Muscle of leg (tissue), 11 donors: ENCODE data around the gene PDE2A. TPM values are rescaled to one million over a fixed set of nuclear protein-coding genes. Genes with fewer than 3 reads are reported as not detected.

Source experiments
- DNase-seq: peaks from one replicate; pipeline ENCODE4 v3.0.0; 2013
- H3K27ac ChIP-seq: one replicate; pipeline ENCODE4 v1.5.1; 2013; ENCODE audit warnings: mild to moderate bottlenecking, low read length, control low read depth
- H3K27me3 ChIP-seq: one replicate; pipeline ENCODE4 v1.6.1; 2013; ENCODE audit warnings: low read length; ENCODE audit not compliant: control insufficient read depth, insufficient read depth
- H3K36me3 ChIP-seq: one replicate; pipeline ENCODE4 v1.6.1; 2013; ENCODE audit warnings: low read length; ENCODE audit not compliant: control insufficient read depth, insufficient read depth
- H3K4me1 ChIP-seq: one replicate; pipeline ENCODE4 v1.6.1; 2013; ENCODE audit warnings: low read length; ENCODE audit not compliant: control insufficient read depth, insufficient read depth
- H3K4me3 ChIP-seq: one replicate; pipeline ENCODE4 v1.5.1; 2013; ENCODE audit warnings: low read length, control low read depth
- H3K9me3 ChIP-seq: replicated peaks from 2 replicates; pipeline ENCODE4 v1.6.1; 2013; ENCODE audit warnings: low read depth, low read length; ENCODE audit not compliant: control insufficient read depth
- WGBS: methylation state at CpG from one replicate; pipeline ENCODE4 v1.1.5; 2013; ENCODE audit warnings: missing lambda C conversion rate; ENCODE audit not compliant: insufficient coverage; 5-methylcytosine and 5-hydroxymethylcytosine counted together
- polyA plus RNA-seq, 8 donors: library from polyadenylated mRNA; unstranded; fragments of 120-200 nt; gene quantifications; one replicate each; pipeline versions ENCODE4 v1.2.1 to v1.2.3, GENCODE V29; 2013; ENCODE audit warnings: inconsistent platforms in 1 of 8, low replicate concordance in 1 of 8; ENCODE audit not compliant: insufficient read length in 8 of 8, insufficient read depth in 1 of 8
- total RNA-seq: library from RNA; stranded (reverse); fragments of 120-200 nt; gene quantifications from one replicate; pipeline ENCODE4 v1.2.4, GENCODE V29; 2013

Gene PDE2A
- total and polyA plus RNA-seq, 9 donors, result 10.7 to 18.2 (median 14.8) TPM

DNA sequence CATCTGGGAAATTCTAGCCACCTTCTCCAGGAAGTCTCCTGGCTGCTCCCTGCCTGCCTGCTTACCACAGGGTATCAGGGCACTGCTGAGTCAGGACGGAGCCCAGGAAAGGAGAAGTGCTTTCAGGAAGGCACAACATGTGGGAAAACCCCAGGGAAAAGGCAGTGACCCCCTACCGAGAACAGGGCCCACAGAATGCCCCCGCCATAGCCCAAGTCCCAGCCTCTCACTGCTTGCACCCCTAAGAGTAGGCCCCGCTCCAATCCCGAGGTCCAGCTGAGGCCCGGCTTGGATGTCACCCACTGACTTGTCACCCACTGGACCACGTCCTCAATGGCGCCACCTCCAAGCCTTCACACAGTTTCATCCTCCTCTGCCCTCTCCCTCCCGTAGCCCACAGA, 43.9 kb upstream of the PDE2A start:
- no peak overlapping the region for H3K27ac ChIP-seq
- WGBS, result 80% methylated on average over 9 of the region's 9 CpGs

DNA sequence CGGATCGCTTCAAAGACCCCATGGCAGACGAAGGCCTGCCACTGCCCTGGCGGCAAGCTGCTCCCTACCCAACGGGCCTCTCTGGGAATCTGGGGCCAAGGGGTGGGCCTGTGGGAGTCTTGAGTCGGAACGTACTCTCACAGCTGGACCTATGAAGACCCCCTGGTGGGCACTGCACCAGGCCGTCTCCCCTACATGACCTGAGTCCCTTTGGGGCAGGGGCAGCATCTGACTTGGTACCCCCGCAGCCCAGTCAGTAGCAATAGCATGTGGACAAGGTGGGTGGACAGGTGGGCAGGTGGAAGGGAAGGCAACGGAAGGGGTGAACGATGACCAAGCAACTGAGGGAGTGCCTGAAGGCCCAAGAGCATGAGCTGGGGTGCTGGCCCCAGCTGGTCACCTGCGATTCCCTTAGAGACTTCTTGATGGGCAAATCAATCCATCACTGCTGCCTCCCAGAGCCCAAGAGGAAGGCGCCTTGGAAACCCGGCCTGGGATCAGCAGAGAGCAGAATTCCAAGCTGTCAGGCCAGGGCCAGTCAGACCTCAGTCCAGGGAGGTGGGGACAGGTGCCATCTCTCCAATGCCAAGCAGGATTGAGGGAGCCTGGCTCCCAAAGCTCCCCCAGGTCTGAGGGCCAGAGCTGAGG, 42.7 kb upstream of the PDE2A start:
- DNase-seq, result no peak
- WGBS, result 71% methylated on average over 10 of the region's 14 CpGs
- Histone ChIP-seq H3K27ac (peak overlapping the region; percentile 74), H3K27me3 (no peaks in the 10 kb centered on the region), H3K9me3 (no peaks in the 10 kb centered on the region), H3K4me1 (peaks cover 76% of the 10 kb centered on the region), H3K36me3 (peaks cover 30% of the 10 kb centered on the region), H3K4me3 (no peak overlapping the region)

More for the DNA sequence above, 43.9 kb upstream of the PDE2A start:
- Histone ChIP-seq H3K4me3 (no peak overlapping the region), H3K27me3 (no peaks in the 10 kb centered on the region), H3K4me1 (peaks cover 73% of the 10 kb centered on the region), H3K36me3 (peaks cover 24% of the 10 kb centered on the region), H3K9me3 (no peaks in the 10 kb centered on the region)
- DNase-seq, result no peak

DNA sequence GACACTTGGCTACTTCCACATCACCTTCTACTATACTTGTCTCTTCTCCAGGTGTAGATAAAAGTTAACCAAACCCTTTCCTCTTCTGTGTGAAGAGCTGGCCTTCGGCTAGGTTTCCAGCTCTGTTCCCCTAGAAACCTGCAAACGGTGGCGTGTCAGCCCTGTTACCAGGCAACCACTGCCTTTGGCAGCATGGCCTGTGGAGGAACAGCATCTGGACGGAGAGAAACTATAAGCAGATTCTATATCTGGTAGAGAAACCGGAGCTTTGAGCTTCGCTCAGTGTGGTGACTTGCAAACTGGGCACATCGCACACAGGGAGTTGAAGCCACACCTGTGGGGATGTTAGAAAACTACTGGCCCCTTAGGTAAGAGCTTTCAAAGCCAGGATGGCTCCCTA, 42.1 kb upstream of the PDE2A start:
- peak overlapping the region; percentile 74 for H3K27ac ChIP-seq
- 21% methylated on average over 6 of the region's 7 CpGs for WGBS

DNA sequence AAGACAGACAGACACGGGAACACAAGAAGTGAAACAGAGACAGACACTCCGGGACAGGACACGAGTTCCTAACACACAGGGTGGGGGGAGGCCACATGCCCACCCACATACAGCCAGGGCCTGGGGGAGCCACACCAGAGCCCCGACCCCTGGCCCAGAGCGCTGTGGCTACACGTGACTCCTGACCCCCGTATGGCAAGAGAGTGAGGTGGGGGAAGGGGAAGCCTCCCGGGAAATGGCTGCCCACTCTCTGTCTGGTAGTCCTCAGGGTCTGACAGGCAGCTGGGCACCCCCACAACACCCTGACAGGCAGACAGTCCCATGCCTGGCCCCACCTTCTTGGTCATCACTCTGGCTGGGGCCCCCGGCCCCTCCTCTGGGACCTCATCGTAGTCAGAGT, 38.6 kb upstream of the PDE2A start:
- peak overlapping the region; percentile 35 for H3K27ac ChIP-seq
- DNase-seq, result no peak
- no peak overlapping the region for H3K4me3 ChIP-seq
- no peaks in the 10 kb centered on the region for H3K9me3 ChIP-seq
- H3K27me3 ChIP-seq, result no peaks in the 10 kb centered on the region
- 7% methylated on average over 5 of the region's 10 CpGs for WGBS
- H3K36me3 ChIP-seq, result peaks cover 60% of the 10 kb centered on the region
- H3K4me1 ChIP-seq, result peaks cover 41% of the 10 kb centered on the region

More for the DNA sequence above, 42.1 kb upstream of the PDE2A start:
- H3K27me3 ChIP-seq, result no peaks in the 10 kb centered on the region
- peak; percentile 93 for DNase-seq
- H3K4me1 ChIP-seq, result peaks cover 72% of the 10 kb centered on the region
- H3K36me3 ChIP-seq, result peaks cover 36% of the 10 kb centered on the region
- no peak overlapping the region for H3K4me3 ChIP-seq
- H3K9me3 ChIP-seq, result no peaks in the 10 kb centered on the region

DNA sequence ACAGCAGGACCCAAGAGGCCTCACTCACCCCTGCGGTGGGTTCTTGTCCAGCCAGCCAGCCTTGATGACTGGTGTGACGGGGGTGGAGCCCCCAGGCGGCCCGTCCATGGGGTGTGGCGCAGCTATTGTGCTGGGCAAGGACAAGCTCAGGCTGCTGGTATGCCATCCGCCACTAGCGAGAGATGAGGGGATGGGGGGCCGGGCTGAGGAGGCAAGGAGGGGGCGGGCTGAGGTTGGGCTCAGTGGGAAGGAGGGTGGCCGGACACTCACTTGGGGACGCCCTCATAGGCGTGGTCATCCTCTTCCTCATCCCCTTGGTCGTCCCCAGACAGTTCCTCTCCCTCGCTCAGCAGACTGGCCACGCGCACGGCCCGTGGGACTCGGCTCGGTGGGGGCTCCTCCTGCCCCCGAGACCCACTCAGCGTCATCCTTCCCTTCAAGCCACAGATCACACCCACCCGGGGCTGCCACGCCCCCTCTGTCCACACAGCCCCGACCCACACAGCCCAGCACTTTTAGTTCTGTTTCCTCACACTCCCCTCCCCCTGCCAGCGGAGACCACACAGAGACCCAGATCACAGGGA, 38.0 kb upstream of the PDE2A start:
- WGBS, result 33% methylated on average over 21 of the region's 26 CpGs
- Histone ChIP-seq H3K9me3 (no peaks in the 10 kb centered on the region), H3K27ac (peak overlapping the region; percentile 35), H3K4me3 (no peak overlapping the region), H3K27me3 (no peaks in the 10 kb centered on the region), H3K36me3 (peaks cover 61% of the 10 kb centered on the region), H3K4me1 (peaks cover 39% of the 10 kb centered on the region)
- DNase-seq, result peak; percentile 76

DNA sequence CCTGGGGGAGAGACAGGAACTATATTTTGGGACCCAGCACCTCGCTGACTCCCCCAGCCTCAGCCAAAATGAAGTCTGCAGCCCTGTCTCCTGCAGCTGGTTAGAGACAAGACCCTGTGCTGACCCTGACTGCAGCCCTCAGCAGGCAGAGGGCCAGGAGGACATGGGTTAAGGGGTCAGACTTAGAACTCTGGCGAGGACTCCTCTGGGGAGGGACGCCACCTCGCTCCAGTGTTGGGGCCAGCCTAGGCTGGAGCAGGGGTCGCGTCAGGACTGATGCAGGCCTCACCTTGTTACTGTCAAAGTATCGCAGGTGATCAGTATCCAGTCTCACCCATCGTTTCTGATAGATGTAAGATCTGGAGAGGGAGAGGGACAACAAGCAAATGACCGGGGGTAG, 36.9 kb upstream of the PDE2A start:
- no peaks in the 10 kb centered on the region for H3K9me3 ChIP-seq
- DNase-seq, result no peak
- peaks cover 29% of the 10 kb centered on the region for H3K4me1 ChIP-seq
- H3K27ac ChIP-seq, result no peak overlapping the region
- no peaks in the 10 kb centered on the region for H3K27me3 ChIP-seq
- no peak overlapping the region for H3K4me3 ChIP-seq
- peaks cover 67% of the 10 kb centered on the region for H3K36me3 ChIP-seq
- WGBS, result 87% methylated on average over 8 of the region's 9 CpGs

DNA sequence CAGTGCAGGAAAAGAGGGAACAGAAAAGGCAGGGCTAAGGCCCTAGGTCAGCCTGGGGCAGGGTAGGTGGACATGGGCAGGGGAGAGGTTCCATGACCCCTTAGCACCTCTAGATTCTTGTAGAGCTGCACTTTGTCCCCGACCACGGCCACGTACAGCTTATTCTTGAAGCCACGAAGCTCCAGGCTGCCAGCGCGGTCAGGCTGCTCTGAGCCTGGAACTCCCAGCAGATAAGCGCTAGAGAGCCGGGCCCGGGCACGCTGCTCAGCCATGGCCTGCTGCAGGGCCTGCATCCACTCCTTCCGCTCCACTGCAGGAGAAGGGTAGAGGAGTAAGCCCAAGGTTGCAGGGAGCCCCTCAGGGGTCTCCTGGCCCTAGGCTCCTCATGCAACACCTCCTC, 36.1 kb upstream of the PDE2A start:
- no peak overlapping the region for H3K4me3 ChIP-seq
- H3K27ac ChIP-seq, result no peak overlapping the region
- peaks cover 27% of the 10 kb centered on the region for H3K4me1 ChIP-seq
- 85% methylated on average over 5 of the region's 11 CpGs for WGBS
- no peaks in the 10 kb centered on the region for H3K27me3 ChIP-seq
- no peaks in the 10 kb centered on the region for H3K9me3 ChIP-seq
- H3K36me3 ChIP-seq, result peaks cover 75% of the 10 kb centered on the region
- DNase-seq, result no peak

DNA sequence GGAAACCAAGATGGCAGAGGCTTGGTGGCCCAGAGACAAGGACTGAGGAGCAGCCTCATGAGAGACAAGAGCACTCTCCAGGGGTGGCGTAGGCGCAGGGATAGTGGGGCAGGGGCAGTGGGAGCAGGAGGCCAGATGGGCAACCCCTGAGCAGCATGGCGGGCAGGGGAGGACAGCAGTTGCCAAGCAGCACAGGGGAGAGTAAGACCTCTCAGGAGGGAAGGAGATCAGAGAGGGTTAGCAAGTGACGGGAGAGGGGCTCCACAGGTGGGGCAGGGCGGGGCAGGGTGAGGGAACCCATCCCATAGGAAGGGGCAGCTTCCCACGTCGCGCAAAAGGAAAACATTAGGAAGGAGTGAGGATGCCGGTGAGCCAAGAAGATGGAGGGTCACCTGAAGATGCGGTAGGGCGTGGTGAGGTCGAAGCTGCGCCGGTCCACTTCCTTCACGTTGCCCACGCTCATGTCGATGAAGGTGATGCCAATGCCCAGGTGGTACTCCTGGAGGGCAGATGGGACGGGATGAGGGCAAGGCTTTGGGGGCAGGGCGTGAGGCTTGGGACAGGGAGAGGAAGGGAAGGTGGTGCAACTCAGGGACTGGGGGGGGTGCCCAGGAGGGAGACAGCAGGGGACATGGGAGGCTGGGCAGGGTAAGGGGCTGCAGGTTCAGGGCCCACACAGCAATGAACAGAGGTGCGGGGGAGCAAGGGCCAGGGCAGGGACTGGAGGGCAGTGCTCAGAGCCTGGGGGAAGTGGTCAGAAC, 35.4 kb upstream of the PDE2A start:
- H3K27me3 ChIP-seq, result no peaks in the 10 kb centered on the region
- WGBS, result 92% methylated on average over 20 of the region's 20 CpGs
- H3K36me3 ChIP-seq, result peaks cover 72% of the 10 kb centered on the region
- H3K9me3 ChIP-seq, result no peaks in the 10 kb centered on the region
- no peak overlapping the region for H3K27ac ChIP-seq
- no peak overlapping the region for H3K4me3 ChIP-seq
- DNase-seq, result no peak
- peaks cover 25% of the 10 kb centered on the region for H3K4me1 ChIP-seq

DNA sequence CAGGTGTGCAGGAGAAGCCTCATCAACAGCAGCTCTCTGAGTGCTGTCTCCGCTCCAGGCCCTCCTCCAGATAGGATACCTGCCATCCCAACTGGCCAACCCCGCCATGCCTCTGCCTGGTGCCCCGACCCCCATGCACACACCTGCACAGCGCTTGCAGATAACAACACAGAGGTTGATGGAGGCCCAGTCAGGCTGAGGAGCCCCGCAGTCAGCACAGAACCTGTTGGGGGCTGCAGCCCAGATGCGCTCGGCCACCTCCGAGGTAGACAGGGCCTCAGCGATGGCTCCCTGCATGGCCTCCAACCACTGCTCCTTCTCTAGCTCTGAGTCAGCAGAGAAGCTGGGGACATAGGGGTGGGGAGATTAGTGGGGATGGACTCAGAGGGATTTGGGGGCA, 32.8 kb upstream of the PDE2A start:
- H3K36me3 ChIP-seq, result peaks cover 71% of the 10 kb centered on the region
- peaks cover 37% of the 10 kb centered on the region for H3K4me1 ChIP-seq
- no peaks in the 10 kb centered on the region for H3K9me3 ChIP-seq
- DNase-seq, result no peak
- H3K4me3 ChIP-seq, result no peak overlapping the region
- no peaks in the 10 kb centered on the region for H3K27me3 ChIP-seq
- no peak overlapping the region for H3K27ac ChIP-seq
- 100% methylated on average over 8 of the region's 9 CpGs for WGBS

DNA sequence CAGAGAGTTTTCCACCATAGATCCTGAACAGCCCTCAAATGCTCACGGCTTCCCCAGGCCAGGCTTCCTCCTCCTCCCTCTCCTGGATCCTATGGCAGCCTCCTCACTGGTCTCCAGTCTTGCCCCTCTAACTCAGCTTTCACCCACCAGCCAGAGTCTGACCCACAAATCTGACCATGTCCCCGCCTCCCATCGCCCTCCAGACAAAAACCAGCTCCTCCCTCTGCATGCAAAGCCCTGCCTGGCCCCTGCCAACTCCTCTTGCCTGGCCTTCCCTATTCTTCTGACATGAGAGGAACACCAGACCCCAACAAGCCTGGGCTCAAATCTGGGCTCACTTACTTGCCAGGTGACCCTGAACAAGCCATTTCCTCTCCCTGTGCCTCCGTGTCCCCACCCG, 32.4 kb upstream of the PDE2A start:
- H3K4me3 ChIP-seq, result no peak overlapping the region
- peaks cover 38% of the 10 kb centered on the region for H3K4me1 ChIP-seq
- 62% methylated on average over 5 of the region's 5 CpGs for WGBS
- no peaks in the 10 kb centered on the region for H3K9me3 ChIP-seq
- DNase-seq, result no peak
- no peaks in the 10 kb centered on the region for H3K27me3 ChIP-seq
- H3K27ac ChIP-seq, result no peak overlapping the region
- H3K36me3 ChIP-seq, result peaks cover 71% of the 10 kb centered on the region
